H9 (cell line): ENCODE measurements around the gene SCNN1B. TPM values are rescaled to one million over a fixed set of nuclear protein-coding genes. Genes with fewer than 3 reads are reported as not detected.

Experiments used
- DNase-seq: peaks from one replicate; pipeline ENCODE4 v3.0.0-alpha.2; 2017
- H2AFZ ChIP-seq: one replicate; pipeline ENCODE4 v1.6.1; 2013; ENCODE audit warnings: mild to moderate bottlenecking, low read length, control low read depth, moderate library complexity
- H2AK5ac ChIP-seq: 2 replicates; pipeline ENCODE4 v1.6.1; 2013; ENCODE audit warnings: low read length, control low read depth, mixed read lengths; ENCODE audit not compliant: insufficient read length
- H2BK120ac ChIP-seq: one replicate; pipeline ENCODE4 v1.6.1; 2013; ENCODE audit warnings: low read depth, mild to moderate bottlenecking, low read length, control low read depth, inconsistent platforms; ENCODE audit not compliant: poor library complexity, severe bottlenecking
- H2BK12ac ChIP-seq: 2 replicates; pipeline ENCODE4 v1.6.1; 2013; ENCODE audit warnings: low read length, control low read depth, mixed read lengths, low read depth; ENCODE audit not compliant: insufficient read length
- H2BK15ac ChIP-seq: 2 replicates; pipeline ENCODE4 v1.6.1; 2013; ENCODE audit warnings: low read depth, low read length, control low read depth
- H2BK20ac ChIP-seq: one replicate; pipeline ENCODE4 v1.6.1; 2013; ENCODE audit warnings: low read depth, mild to moderate bottlenecking, low read length, control low read depth, inconsistent platforms; ENCODE audit not compliant: poor library complexity, severe bottlenecking
- H2BK5ac ChIP-seq: 2 replicates; pipeline ENCODE4 v1.6.1; 2013; ENCODE audit warnings: low read length, control low read depth, mixed read lengths; ENCODE audit not compliant: insufficient read length
- H3K14ac ChIP-seq: 2 replicates; pipeline ENCODE4 v1.6.1; 2013; ENCODE audit warnings: low read length, control low read depth; ENCODE audit not compliant: insufficient read depth
- H3K18ac ChIP-seq: 2 replicates; pipeline ENCODE4 v1.6.1; 2013; ENCODE audit warnings: low read depth, mild to moderate bottlenecking, mixed read lengths, low read length, control low read depth; ENCODE audit not compliant: insufficient read length
- H3K23ac ChIP-seq: 2 replicates; pipeline ENCODE4 v1.6.1; 2013; ENCODE audit warnings: low read length, control low read depth, mixed read lengths, low read depth; ENCODE audit not compliant: insufficient read length
- H3K23me2 ChIP-seq: 2 replicates; pipeline ENCODE4 v1.6.1; 2013; ENCODE audit warnings: low read depth, mild to moderate bottlenecking, mixed read lengths, low read length, control low read depth; ENCODE audit not compliant: insufficient read length, poor library complexity, severe bottlenecking
- H3K27ac ChIP-seq: 2 replicates; pipeline ENCODE4 v1.5.1; 2013; ENCODE audit warnings: low read length, control low read depth, mixed read lengths, low read depth; ENCODE audit not compliant: insufficient read length
- H3K27me3 ChIP-seq: 2 replicates; pipeline ENCODE4 v1.6.1; 2013; ENCODE audit warnings: low read length, control low read depth, inconsistent platforms; ENCODE audit not compliant: insufficient read depth
- H3K4ac ChIP-seq: 2 replicates; pipeline ENCODE4 v1.6.1; 2013; ENCODE audit warnings: low read depth, mild to moderate bottlenecking, control low read depth, inconsistent platforms, low read length, moderate library complexity
- H3K4me1 ChIP-seq: 2 replicates; pipeline ENCODE4 v1.6.1; 2013; ENCODE audit warnings: low read length, control low read depth, inconsistent platforms; ENCODE audit not compliant: insufficient read depth
- H3K4me2 ChIP-seq: 2 replicates; pipeline ENCODE4 v1.6.1; 2013; ENCODE audit warnings: low read length, control low read depth, mixed read lengths; ENCODE audit not compliant: insufficient read length, insufficient read depth
- H3K56ac ChIP-seq: 2 replicates; pipeline ENCODE4 v1.6.1; 2013; ENCODE audit warnings: low read depth, mild to moderate bottlenecking, mixed read lengths, low read length, control low read depth; ENCODE audit not compliant: insufficient read length
- H3K79me1 ChIP-seq: 2 replicates; pipeline ENCODE4 v1.6.1; 2013; ENCODE audit warnings: low read depth, mild to moderate bottlenecking, moderate library complexity, low read length, control low read depth, inconsistent platforms; ENCODE audit not compliant: insufficient read depth, poor library complexity, severe bottlenecking
- H3K79me2 ChIP-seq: 2 replicates; pipeline ENCODE4 v1.6.1; 2013; ENCODE audit warnings: low read length, control low read depth, inconsistent platforms; ENCODE audit not compliant: insufficient read depth
- H3K9ac ChIP-seq: 2 replicates; pipeline ENCODE4 v1.6.1; 2013; ENCODE audit warnings: low read length, control low read depth, mixed read lengths; ENCODE audit not compliant: insufficient read length; ENCODE audit errors: extremely low read depth
- H3K9me3 ChIP-seq: one replicate; pipeline ENCODE4 v1.6.1; 2013; ENCODE audit warnings: low read depth, low read length, inconsistent platforms; ENCODE audit not compliant: control insufficient read depth
- H3T11ph ChIP-seq: one replicate; pipeline ENCODE4 v1.6.1; 2013; ENCODE audit warnings: mild to moderate bottlenecking, low read length, control low read depth, inconsistent platforms
- H4K20me1 ChIP-seq: one replicate; pipeline ENCODE4 v1.6.1; 2013; ENCODE audit not compliant: control insufficient read depth, insufficient read length, insufficient read depth
- H4K5ac ChIP-seq: 2 replicates; pipeline ENCODE4 v1.6.1; 2013; ENCODE audit warnings: low read depth, mild to moderate bottlenecking, mixed read lengths, low read length, control low read depth; ENCODE audit not compliant: insufficient read length
- H4K8ac ChIP-seq: replicated peaks from 2 replicates; pipeline ENCODE4 v1.6.1; 2013; ENCODE audit warnings: low read length, control low read depth, mixed read lengths, low read depth; ENCODE audit not compliant: insufficient read length
- H4K91ac ChIP-seq: 2 replicates; pipeline ENCODE4 v1.6.1; 2013; ENCODE audit warnings: low read depth, mild to moderate bottlenecking, moderate library complexity, mixed read lengths, low read length, control low read depth; ENCODE audit not compliant: insufficient read length
- H3K27ac Mint-ChIP-seq, 3 experiments: 2 replicates in 2 of 3; 3 replicates in 1 of 3; pipeline ENCODE4 v1.8.0; 2020 to 2021; ENCODE audit warnings: mixed read lengths in 3 of 3, mild to moderate bottlenecking in 1 of 3, moderate library complexity in 1 of 3
- H3K27me3 Mint-ChIP-seq: 2 replicates; pipeline ENCODE4 v1.8.0; 2021; ENCODE audit warnings: low read depth, mild to moderate bottlenecking, moderate library complexity, mixed read lengths
- H3K36me3 Mint-ChIP-seq, 3 experiments: 2 replicates in 2 of 3; 3 replicates in 1 of 3; pipeline ENCODE4 v1.8.0; 2020 to 2021; ENCODE audit warnings: low read depth in 3 of 3, mixed read lengths in 3 of 3; ENCODE audit not compliant: insufficient read depth in 1 of 3
- H3K4me1 Mint-ChIP-seq, 2 experiments: 2 replicates each; pipeline ENCODE4 v1.8.0; 2020; ENCODE audit warnings: mixed read lengths in 2 of 2
- H3K4me3 Mint-ChIP-seq, 2 experiments: 2 replicates in 1 of 2; 3 replicates in 1 of 2; pipeline ENCODE4 v1.8.0; 2020 to 2021; ENCODE audit warnings: mild to moderate bottlenecking in 2 of 2, mixed read lengths in 2 of 2, moderate library complexity in 1 of 2
- H3K9me3 Mint-ChIP-seq, 2 experiments: 2 replicates in 1 of 2; 3 replicates in 1 of 2; pipeline ENCODE4 v1.8.0; 2020; ENCODE audit warnings: mild to moderate bottlenecking in 2 of 2, mixed read lengths in 2 of 2, moderate library complexity in 1 of 2
- WGBS: extraction: QIAGEN DNeasy Blood & Tissue Kit; methylation state at CpG from one replicate; pipeline ENCODE4 v1.1.7; 2013; ENCODE audit warnings: missing lambda C conversion rate, low lambda C conversion rate, mixed read lengths; ENCODE audit not compliant: insufficient read length; ENCODE audit errors: extremely low coverage; 5-methylcytosine and 5-hydroxymethylcytosine counted together
- total RNA-seq: library from RNA; stranded (reverse); gene quantifications from 2 replicates; pipeline ENCODE4 v1.2.1, GENCODE V29; 2021
- TF ChIP-seq, protein P1 (sequence below): fragments of 200-600 bp; sonication (generic); conservative IDR thresholded peaks from 3 replicates; pipeline ENCODE4 v1.8.0; 2021; ENCODE audit warnings: antibody characterized with exemption, mild to moderate bottlenecking

The SCNN1B gene
- total RNA-seq, 1 experiment from 2014 or later, result 0.11 TPM

DNA sequence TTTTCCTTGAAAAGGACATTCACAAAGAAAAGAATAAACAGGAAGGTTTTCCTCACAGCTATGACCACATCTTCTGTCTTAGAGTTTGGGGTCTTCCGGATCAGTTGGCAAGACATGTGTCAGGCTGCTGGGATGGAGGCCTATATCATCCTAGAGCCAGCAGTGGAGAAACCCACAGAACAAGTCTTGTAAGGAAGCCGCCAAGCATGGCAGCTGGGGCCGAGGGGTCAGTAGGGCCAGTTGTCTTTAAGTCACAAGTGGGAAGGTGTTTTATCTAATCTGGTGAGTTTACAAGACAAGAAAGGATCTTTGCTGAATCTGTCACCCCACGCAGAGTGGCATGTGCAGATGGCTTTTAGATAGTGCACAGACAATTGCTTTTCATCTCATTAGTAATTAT is 25.7 kb downstream of the SCNN1B start:
- Histone ChIP-seq H4K5ac (no peak overlapping the region), H3K4me2 (no peak overlapping the region), H3K18ac (no peak overlapping the region), H2BK120ac (no peak overlapping the region), H3K79me1 (no peaks in the 10 kb centered on the region), H3K27me3 (no peaks in the 10 kb centered on the region), H2BK12ac (no peak overlapping the region), H2AK5ac (no peak overlapping the region), H2BK20ac (no peak overlapping the region), H3K4me1 (no peaks in the 10 kb centered on the region), H3K4ac (no peak overlapping the region), H3T11ph (no peak overlapping the region), H2AFZ (no peak overlapping the region), H3K79me2 (no peaks in the 10 kb centered on the region), H4K8ac (no peak overlapping the region), H2BK15ac (no peak overlapping the region), H3K9me3 (no peaks in the 10 kb centered on the region), H4K20me1 (no peaks in the 10 kb centered on the region), H3K23ac (no peak overlapping the region), H3K27ac (no peak overlapping the region), H3K9ac (no peak overlapping the region), H4K91ac (no peak overlapping the region), H3K56ac (no peak overlapping the region), H3K14ac (no peak overlapping the region), H2BK5ac (no peak overlapping the region), H3K23me2 (no peaks in the 10 kb centered on the region)
- no peak for DNase-seq
- Mint-ChIP-seq H3K9me3 (no peaks in the 10 kb centered on the region), H3K27ac (no peak overlapping the region), H3K27me3 (no peaks in the 10 kb centered on the region; the same call in none of the 2 replicates), H3K4me1 (peaks cover 2 to 3% of the 10 kb centered on the region in 2 experiments; a peak in 1 of 4 replicates), H3K4me3 (no peak overlapping the region), H3K36me3 (no peaks in the 10 kb centered on the region)
- WGBS, result no CpG with 5 or more reads among the region's 4 CpGs
- TF ChIP-seq, protein P1, sequence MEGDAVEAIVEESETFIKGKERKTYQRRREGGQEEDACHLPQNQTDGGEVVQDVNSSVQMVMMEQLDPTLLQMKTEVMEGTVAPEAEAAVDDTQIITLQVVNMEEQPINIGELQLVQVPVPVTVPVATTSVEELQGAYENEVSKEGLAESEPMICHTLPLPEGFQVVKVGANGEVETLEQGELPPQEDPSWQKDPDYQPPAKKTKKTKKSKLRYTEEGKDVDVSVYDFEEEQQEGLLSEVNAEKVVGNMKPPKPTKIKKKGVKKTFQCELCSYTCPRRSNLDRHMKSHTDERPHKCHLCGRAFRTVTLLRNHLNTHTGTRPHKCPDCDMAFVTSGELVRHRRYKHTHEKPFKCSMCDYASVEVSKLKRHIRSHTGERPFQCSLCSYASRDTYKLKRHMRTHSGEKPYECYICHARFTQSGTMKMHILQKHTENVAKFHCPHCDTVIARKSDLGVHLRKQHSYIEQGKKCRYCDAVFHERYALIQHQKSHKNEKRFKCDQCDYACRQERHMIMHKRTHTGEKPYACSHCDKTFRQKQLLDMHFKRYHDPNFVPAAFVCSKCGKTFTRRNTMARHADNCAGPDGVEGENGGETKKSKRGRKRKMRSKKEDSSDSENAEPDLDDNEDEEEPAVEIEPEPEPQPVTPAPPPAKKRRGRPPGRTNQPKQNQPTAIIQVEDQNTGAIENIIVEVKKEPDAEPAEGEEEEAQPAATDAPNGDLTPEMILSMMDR, result no peak
